ENCODE results near the gene OR3A3.
"Not testable (repeated sequence)": the region's sequence is repeated elsewhere in the genome, so short reads cannot be mapped to it uniquely, and the experiment has no call there.

Gene OR3A3

DNA sequence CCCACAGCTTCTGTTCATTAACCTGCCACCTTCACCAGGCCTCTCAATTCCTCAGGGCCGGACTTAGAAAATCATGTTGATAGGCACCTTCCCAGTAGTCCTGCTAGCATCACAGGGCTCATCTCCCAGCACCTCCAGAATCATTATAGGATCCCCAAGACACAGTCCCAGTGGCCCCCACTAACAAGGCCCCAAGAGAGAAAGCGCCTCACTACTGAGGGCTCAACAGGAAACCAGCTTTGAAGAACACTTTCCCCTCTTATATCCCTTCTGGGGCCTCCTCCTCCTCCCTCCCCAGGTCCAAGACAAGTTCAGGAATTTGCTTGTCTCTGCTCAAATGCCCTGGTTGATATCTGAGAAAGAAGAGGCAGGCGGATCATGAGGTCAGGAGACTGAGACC lies at the start of gene OR3A3:
TSS of gene OR3A3 (plus strand) at position 301 of the 400 bp plus-strand sequence.
- Histone ChIP-seq H3K4me1 (ENCODE audit: low read length) (no peaks in the 10 kb centered on the region), H3K9me3 (replicated peaks; ENCODE audit: insufficient read depth, low read length) (no peaks in the 10 kb centered on the region), H3K27ac (ENCODE audit: low read length) (no peak within 1 kb of the TSS), H3K79me2 (ENCODE audit: low read length) (no peaks in the 10 kb centered on the region), H3K4me2 (ENCODE audit: low read depth, low read length) (no peak within 1 kb of the TSS), H3K9ac (ENCODE audit: low read length) (no peak within 1 kb of the TSS), H2AFZ (ENCODE audit: low read length) (no peak within 1 kb of the TSS), H3K4me3 (ENCODE audit: low read length) (no peak within 1 kb of the TSS), H3K27me3 (replicated peaks; ENCODE audit: insufficient read depth, low read length) (no peaks in the 10 kb centered on the region; the same call in 1 of the 2 replicates), H4K20me1 (ENCODE audit: insufficient read depth, low read length) (no peaks in the 10 kb centered on the region), H3K9me2 (replicated peaks; ENCODE audit: insufficient read depth, low read length) (no peaks in the 10 kb centered on the region), H3K36me3 (replicated peaks; ENCODE audit: insufficient read depth, low read length) (no peaks in the 10 kb centered on the region), H3F3A (ENCODE audit: insufficient read depth, low read length) (no peaks in the 10 kb centered on the region)
- TF ChIP-seq EZH2 (optimal IDR thresholded peaks at IDR 0.05; ENCODE audit: low read depth, low read length): no peak
- no peak for TF ChIP-seq EZH2phosphoT487 (IDR thresholded peaks at IDR 0.05; ENCODE audit: low read length)
- TF ChIP-seq, protein P1, sequence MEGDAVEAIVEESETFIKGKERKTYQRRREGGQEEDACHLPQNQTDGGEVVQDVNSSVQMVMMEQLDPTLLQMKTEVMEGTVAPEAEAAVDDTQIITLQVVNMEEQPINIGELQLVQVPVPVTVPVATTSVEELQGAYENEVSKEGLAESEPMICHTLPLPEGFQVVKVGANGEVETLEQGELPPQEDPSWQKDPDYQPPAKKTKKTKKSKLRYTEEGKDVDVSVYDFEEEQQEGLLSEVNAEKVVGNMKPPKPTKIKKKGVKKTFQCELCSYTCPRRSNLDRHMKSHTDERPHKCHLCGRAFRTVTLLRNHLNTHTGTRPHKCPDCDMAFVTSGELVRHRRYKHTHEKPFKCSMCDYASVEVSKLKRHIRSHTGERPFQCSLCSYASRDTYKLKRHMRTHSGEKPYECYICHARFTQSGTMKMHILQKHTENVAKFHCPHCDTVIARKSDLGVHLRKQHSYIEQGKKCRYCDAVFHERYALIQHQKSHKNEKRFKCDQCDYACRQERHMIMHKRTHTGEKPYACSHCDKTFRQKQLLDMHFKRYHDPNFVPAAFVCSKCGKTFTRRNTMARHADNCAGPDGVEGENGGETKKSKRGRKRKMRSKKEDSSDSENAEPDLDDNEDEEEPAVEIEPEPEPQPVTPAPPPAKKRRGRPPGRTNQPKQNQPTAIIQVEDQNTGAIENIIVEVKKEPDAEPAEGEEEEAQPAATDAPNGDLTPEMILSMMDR (IDR thresholded peaks at IDR 0.05; ENCODE audit: low read length): no peak
- no peak for DNase-seq

GRCh38 chr17:3371167-3371566 lies 40.0 kb upstream of the OR3A3 start:
- not testable (repeated sequence) for DNase-seq; H4K20me1 ChIP-seq (ENCODE audit: insufficient read depth, low read length); H3K36me3 ChIP-seq (replicated peaks; ENCODE audit: insufficient read depth, low read length); H3K9me3 ChIP-seq (replicated peaks; ENCODE audit: insufficient read depth, low read length); H3K4me1 ChIP-seq (ENCODE audit: low read length); H3F3A ChIP-seq (ENCODE audit: insufficient read depth, low read length); H3K9me2 ChIP-seq (replicated peaks; ENCODE audit: insufficient read depth, low read length); H3K79me2 ChIP-seq (ENCODE audit: low read length); H3K27me3 ChIP-seq (replicated peaks; ENCODE audit: insufficient read depth, low read length); H2AFZ ChIP-seq (ENCODE audit: low read length); H3K4me3 ChIP-seq (ENCODE audit: low read length); H3K9ac ChIP-seq (ENCODE audit: low read length); H3K27ac ChIP-seq (ENCODE audit: low read length); H3K4me2 ChIP-seq (ENCODE audit: low read depth, low read length)

DNA sequence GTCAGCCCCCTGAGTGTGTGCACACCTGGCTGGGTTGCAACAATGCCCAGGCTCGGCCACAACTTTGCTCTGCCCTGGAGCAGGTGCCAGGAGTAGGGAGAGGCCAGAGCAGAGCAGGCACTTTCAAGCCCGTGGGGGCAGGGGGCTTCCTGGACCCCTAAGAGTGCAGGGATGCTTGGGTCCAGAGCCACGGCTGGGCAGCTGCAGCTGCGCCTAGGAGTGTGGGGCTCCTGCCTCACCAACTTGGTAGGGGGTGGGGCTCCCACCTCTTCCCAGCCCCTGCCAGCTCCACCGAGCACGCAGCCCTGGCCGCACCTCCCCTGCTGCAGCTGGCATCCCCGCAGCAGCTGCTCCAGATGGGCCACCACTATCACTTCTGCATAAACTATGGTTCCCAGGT lies 32.8 kb upstream of the OR3A3 start:
- Histone ChIP-seq H3K36me3 (replicated peaks; ENCODE audit: insufficient read depth, low read length) (no peaks in the 10 kb centered on the region), H4K20me1 (ENCODE audit: insufficient read depth, low read length) (no peaks in the 10 kb centered on the region), H3F3A (ENCODE audit: insufficient read depth, low read length) (no peaks in the 10 kb centered on the region), H3K9me3 (replicated peaks; ENCODE audit: insufficient read depth, low read length) (no peaks in the 10 kb centered on the region), H3K27ac (ENCODE audit: low read length) (no peak overlapping the region), H3K4me3 (ENCODE audit: low read length) (no peak overlapping the region), H2AFZ (ENCODE audit: low read length) (no peak overlapping the region), H3K9me2 (replicated peaks; ENCODE audit: insufficient read depth, low read length) (no peaks in the 10 kb centered on the region), H3K9ac (ENCODE audit: low read length) (no peak overlapping the region), H3K4me1 (ENCODE audit: low read length) (no peaks in the 10 kb centered on the region), H3K4me2 (ENCODE audit: low read depth, low read length) (no peak overlapping the region), H3K79me2 (ENCODE audit: low read length) (no peaks in the 10 kb centered on the region), H3K27me3 (replicated peaks; ENCODE audit: insufficient read depth, low read length) (peaks cover 12% of the 10 kb centered on the region; the same call in 1 of the 2 replicates)
- no peak for DNase-seq
- TF ChIP-seq EZH2phosphoT487 (IDR thresholded peaks at IDR 0.05; ENCODE audit: low read length) (no peak), EZH2 (optimal IDR thresholded peaks at IDR 0.05; ENCODE audit: low read depth, low read length) (no peak)
- TF ChIP-seq, protein P1 (IDR thresholded peaks at IDR 0.05; ENCODE audit: low read length): no peak

DNA sequence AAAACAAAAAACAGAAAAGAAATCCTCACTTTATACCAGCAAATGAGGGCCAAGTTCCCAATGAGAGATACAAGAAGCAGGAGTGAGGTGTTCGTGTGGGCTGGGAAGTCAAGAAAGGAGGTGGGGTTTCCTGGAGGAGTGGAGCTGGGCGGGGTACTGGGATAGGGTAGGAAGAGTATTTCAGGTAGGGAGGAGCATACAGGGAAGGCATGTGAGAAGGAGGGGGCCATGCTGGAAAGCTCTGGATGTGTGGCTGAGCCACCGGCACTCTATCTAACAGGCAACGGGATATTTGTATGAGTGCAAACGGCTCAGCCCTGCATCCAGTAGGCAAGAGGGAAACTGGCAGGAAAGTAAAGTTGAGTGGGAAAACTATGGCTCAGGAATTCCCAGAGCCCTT lies 29.2 kb upstream of the OR3A3 start:
- Histone ChIP-seq H3K79me2 (ENCODE audit: low read length) (no peaks in the 10 kb centered on the region), H3K4me1 (ENCODE audit: low read length) (no peaks in the 10 kb centered on the region), H3K9me3 (replicated peaks; ENCODE audit: insufficient read depth, low read length) (no peaks in the 10 kb centered on the region), H3F3A (ENCODE audit: insufficient read depth, low read length) (no peaks in the 10 kb centered on the region), H3K27ac (ENCODE audit: low read length) (no peak overlapping the region), H3K36me3 (replicated peaks; ENCODE audit: insufficient read depth, low read length) (no peaks in the 10 kb centered on the region), H3K4me3 (ENCODE audit: low read length) (no peak overlapping the region), H3K9ac (ENCODE audit: low read length) (no peak overlapping the region), H4K20me1 (ENCODE audit: insufficient read depth, low read length) (no peaks in the 10 kb centered on the region), H3K27me3 (replicated peaks; ENCODE audit: insufficient read depth, low read length) (peaks cover 12% of the 10 kb centered on the region; the same call in 1 of the 2 replicates), H3K4me2 (ENCODE audit: low read depth, low read length) (no peak overlapping the region), H2AFZ (ENCODE audit: low read length) (no peak overlapping the region), H3K9me2 (replicated peaks; ENCODE audit: insufficient read depth, low read length) (no peaks in the 10 kb centered on the region)
- TF ChIP-seq EZH2 (optimal IDR thresholded peaks at IDR 0.05; ENCODE audit: low read depth, low read length): no peak
- TF ChIP-seq EZH2phosphoT487 (IDR thresholded peaks at IDR 0.05; ENCODE audit: low read length): no peak
- DNase-seq: no peak

Data from MM.1S (cell line).